GM12878 (cell line): Measurements from ENCODE around the gene KRTAP10-9. TPM values are rescaled to one million over a fixed set of nuclear protein-coding genes. Genes with fewer than 3 reads are reported as not detected.

Experiments
- ATAC-seq: fragments of 200-7000 bp; cut with Tn5 transposase; 3 replicates; pipeline ENCODE4 v1.9.1; 2020; ENCODE audit warnings: mild to moderate bottlenecking, moderate library complexity
- BruUV-seq: library from RNA; stranded (reverse); fragments of 400-500 nt; replicated peaks from 2 replicates; lab custom pipeline; 2021; lab: Mats Ljungman, UMichigan
- CTCF ChIA-PET: fragments of 300-600 bp; sonication (Branson Sonifier 250); formaldehyde crosslinking; extraction: SDS; loops from one replicate; lab custom pipeline; 2021; ENCODE audit warnings: inconsistent platforms; lab: Yijun Ruan, JAX
- POLR2A ChIA-PET: fragments of 350-600 bp; formaldehyde crosslinking; extraction: SDS; loops from one replicate; lab custom pipeline; 2021; ENCODE audit warnings: inconsistent platforms; lab: Charles Lee
- RAD21 ChIA-PET: fragments of 300-600 bp; sonication (Branson Sonifier 250); formaldehyde crosslinking; loops from one replicate; lab custom pipeline; 2023; ENCODE audit warnings: antibody characterized with exemption; ENCODE audit not compliant: unreplicated experiment; lab: Charles Lee
- SMC1A ChIA-PET: fragments of 300-600 bp; sonication (Branson Sonifier 250); formaldehyde crosslinking; loops from one replicate; lab custom pipeline; 2023; ENCODE audit not compliant: unreplicated experiment, uncharacterized antibody; lab: Charles Lee
- DNase-seq: peaks from one replicate; pipeline ENCODE4 v3.0.0-alpha.2; 2011; ENCODE audit warnings: low read depth, low spot score
- FAIRE-seq: peaks from 3 replicates; lab custom pipeline; 2011; peaks lifted over from hg19 to GRCh38; lab: Jason Lieb, UNC
- H2AFZ ChIP-seq: 2 replicates; pipeline ENCODE4 v1.6.0; 2011; ENCODE audit warnings: low read depth, low read length, control low read depth; ENCODE audit not compliant: control insufficient read depth
- H3K27ac ChIP-seq: 2 replicates; pipeline ENCODE4 v1.5.1; 2011; ENCODE audit warnings: control low read depth; ENCODE audit not compliant: control insufficient read depth, insufficient read depth
- H3K27me3 ChIP-seq, 2 experiments: replicated peaks in 1 of 2; 2 replicates each; pipeline versions ENCODE4 v1.6.0 to v1.6.1; 2011; ENCODE audit warnings: low read length in 1 of 2; ENCODE audit not compliant: control insufficient read depth in 2 of 2, insufficient read depth in 2 of 2
- H3K36me3 ChIP-seq, 2 experiments: 2 replicates each; pipeline ENCODE4 v1.5.1; 2011; ENCODE audit warnings: low read length in 1 of 2; ENCODE audit not compliant: control insufficient read depth in 2 of 2, insufficient read depth in 2 of 2
- H3K4me1 ChIP-seq: 2 replicates; pipeline ENCODE4 v1.6.1; 2011; ENCODE audit warnings: mild to moderate bottlenecking, low read length, moderate library complexity, mixed read lengths; ENCODE audit not compliant: control insufficient read depth, insufficient read depth
- H3K4me2 ChIP-seq: 2 replicates; pipeline ENCODE4 v1.6.0; 2011; ENCODE audit warnings: control low read depth; ENCODE audit not compliant: control insufficient read depth, insufficient read depth
- H3K4me3 ChIP-seq: fragments of 200-600 bp; sonication (generic); 2 replicates; pipeline ENCODE4 v1.5.1; 2016
- H3K79me2 ChIP-seq: 2 replicates; pipeline ENCODE4 v1.6.0; 2011; ENCODE audit warnings: low read length; ENCODE audit not compliant: control insufficient read depth, insufficient read depth
- H3K9ac ChIP-seq: 2 replicates; pipeline ENCODE4 v1.8.0; 2011; ENCODE audit warnings: low read length, control low read depth, mixed read lengths; ENCODE audit not compliant: control insufficient read depth, insufficient read depth
- H3K9me3 ChIP-seq: replicated peaks from 3 replicates; pipeline ENCODE4 v1.5.1; 2011; ENCODE audit warnings: mild to moderate bottlenecking, low read length; ENCODE audit not compliant: control insufficient read depth, insufficient read depth
- H4K20me1 ChIP-seq: 2 replicates; pipeline ENCODE4 v1.6.0; 2011; ENCODE audit not compliant: control insufficient read depth, insufficient read depth
- BRCA1 ChIP-seq: IDR thresholded peaks from 2 replicates; pipeline ENCODE4 v1.6.1; 2011; ENCODE audit warnings: low read depth, low read length, improper control_type of control experiment
- HDGF ChIP-seq: fragments of 450-650 bp; IDR thresholded peaks from 2 replicates; pipeline ENCODE4 v1.6.1; 2016; ENCODE audit warnings: antibody characterized with exemption
- IKZF2 ChIP-seq, 2 experiments: fragments of 450-650 bp; IDR thresholded peaks; 2 replicates each; pipeline ENCODE4 v1.6.1; 2017; ENCODE audit warnings: mild to moderate bottlenecking in 2 of 2, moderate library complexity in 2 of 2
- NFYB ChIP-seq: IDR thresholded peaks from 2 replicates; pipeline ENCODE4 v1.6.1; 2011; ENCODE audit warnings: low read depth, mild to moderate bottlenecking, low read length, improper control_type of control experiment, moderate library complexity; ENCODE audit not compliant: insufficient read depth
- NRF1 ChIP-seq: conservative IDR thresholded peaks from 2 replicates; pipeline ENCODE4 v1.6.1; 2011; ENCODE audit warnings: mild to moderate bottlenecking, low read depth, low read length, improper control_type of control experiment
- RAD51 ChIP-seq: fragments of 450-650 bp; IDR thresholded peaks from 2 replicates; pipeline ENCODE4 v1.6.1; 2016; ENCODE audit warnings: moderate library complexity, mild to moderate bottlenecking, inconsistent platforms
- SPI1 ChIP-seq: IDR thresholded peaks from 2 replicates; pipeline ENCODE4 v1.6.1; 2011; ENCODE audit warnings: low read depth, mild to moderate bottlenecking, low read length, moderate library complexity, borderline replicate concordance; ENCODE audit not compliant: insufficient read depth
- ZBED1 ChIP-seq: IDR thresholded peaks from 2 replicates; pipeline ENCODE4 v1.6.1; 2016; ENCODE audit warnings: borderline replicate concordance
- WGBS: methylation state at CpG from one replicate; pipeline ENCODE4 v1.1.6; 2016; ENCODE audit warnings: low lambda C conversion rate; ENCODE audit not compliant: insufficient replicate concordance, insufficient coverage; ENCODE audit errors: missing lambda C conversion rate; 5-methylcytosine and 5-hydroxymethylcytosine counted together
- in situ Hi-C: fragments of 300-500 bp; cut with MboI; formaldehyde crosslinking; loops from 9 replicates; pipeline ENCODE4 v1.14.3; 2018; ENCODE audit warnings: mixed read lengths
- intact Hi-C: fragments of 100-400 bp; cut with micrococcal nuclease; formaldehyde crosslinking; loops from one replicate; pipeline ENCODE4 v1.14.2; 2022; ENCODE audit not compliant: unreplicated experiment
- polyA plus RNA-seq, 11 experiments: library from polyadenylated mRNA; depleted of rRNA in 4 of 11; unstranded in 6 of 11; stranded (reverse) in 5 of 11; fragments of >200 nt; fragmentation: Nextera tagmentation in 4 of 11; fragmentation: Illumina TruSeq in 1 of 11; extraction: Ambion mirVana in 4 of 11; extraction: Trizol in 1 of 11; gene quantifications; 1 replicate in 1 of 11; 2 replicates in 10 of 11; pipeline versions ENCODE4 v1.2.1 to v1.2.3, GENCODE V29; 2011 to 2016; ENCODE audit warnings: inconsistent platforms in 2 of 11, missing spikeins in 2 of 11, low read depth in 1 of 11
- total RNA-seq, 4 experiments: library from RNA; depleted of rRNA in 3 of 4; stranded (reverse); fragments of >200 nt in 3 of 4; fragmentation: Illumina TruSeq in 1 of 4; extraction: Trizol in 1 of 4; gene quantifications; 2 replicates each; pipeline versions ENCODE4 v1.2.1 to v1.2.3, GENCODE V29; 2013 to 2021
- TF ChIP-seq, protein P1 (sequence below): IDR thresholded peaks from 2 replicates; pipeline ENCODE4 v1.6.1; 2011; ENCODE audit warnings: borderline replicate concordance, low read depth, mild to moderate bottlenecking, moderate library complexity, low read length; ENCODE audit not compliant: insufficient read depth, poor library complexity, severe bottlenecking
- TF ChIP-seq, protein P2 (sequence below): fragments of 450-650 bp; IDR thresholded peaks from 2 replicates; pipeline ENCODE4 v1.6.1; 2017; ENCODE audit warnings: antibody characterized with exemption, mild to moderate bottlenecking, moderate library complexity
- TF ChIP-seq, protein P3 (sequence below): fragments of 450-650 bp; formaldehyde crosslinking; IDR thresholded peaks from 2 replicates; pipeline ENCODE4 v1.5.0; 2022; ENCODE audit warnings: mild to moderate bottlenecking, missing genetic modification characterization
- TF ChIP-seq, protein P4 (sequence below): fragments of 450-650 bp; IDR thresholded peaks from 2 replicates; pipeline ENCODE4 v1.6.1; 2016; ENCODE audit warnings: mild to moderate bottlenecking
- TF ChIP-seq, protein P5 (sequence below): IDR thresholded peaks from 2 replicates; pipeline ENCODE4 v1.6.1; 2011; ENCODE audit warnings: low read depth, mild to moderate bottlenecking, low read length, moderate library complexity, borderline replicate concordance; ENCODE audit errors: extremely low read depth

The KRTAP10-9 gene
- total and polyA plus RNA-seq, 10 of the 15 experiments (the other 5 are each of a cell fraction or from before 2014, with no cell fraction given), result not detected

DNA sequence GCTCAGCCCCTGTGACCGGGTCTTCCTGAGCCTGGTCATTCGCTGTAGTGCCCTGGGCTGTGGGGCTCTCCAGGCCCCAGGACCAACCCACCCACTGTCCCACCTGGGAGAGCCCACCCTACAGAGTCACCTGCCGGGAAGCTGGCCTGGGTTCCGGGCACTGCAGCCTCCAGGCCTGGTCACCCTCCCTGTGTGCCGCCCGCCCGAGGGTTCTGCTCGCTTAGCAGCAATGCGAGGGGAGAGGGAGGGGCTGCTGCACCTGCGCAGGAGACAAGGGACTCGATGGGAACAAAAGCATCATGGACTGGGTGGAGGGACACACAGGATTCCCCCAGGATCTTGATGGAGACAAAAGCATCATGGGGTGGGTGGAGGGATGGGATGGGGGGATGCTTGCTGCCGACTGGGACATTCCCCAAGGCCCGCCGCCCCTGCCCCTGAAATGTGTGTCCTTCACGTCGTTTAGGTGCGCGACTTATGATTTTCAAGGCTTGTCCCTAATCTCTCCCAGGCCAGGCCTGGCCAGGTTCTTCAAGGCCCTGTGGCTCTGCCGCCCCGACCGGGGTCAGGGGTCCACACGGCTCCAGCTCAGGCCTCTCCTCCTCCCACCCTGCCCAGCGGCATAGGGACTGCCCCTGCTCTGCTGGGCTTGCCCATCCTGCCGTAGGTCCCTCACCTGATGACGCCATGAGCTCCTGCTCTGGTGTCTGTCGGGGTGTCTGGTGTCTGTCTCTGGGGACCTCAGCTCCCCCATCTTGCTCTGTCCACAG lies 13.3 kb upstream of the KRTAP10-9 start:
- Histone ChIP-seq H4K20me1 (no peaks in the 10 kb centered on the region), H2AFZ (no peak overlapping the region), H3K4me3 (no peak overlapping the region), H3K27ac (no peak overlapping the region), H3K4me2 (no peak overlapping the region), H3K27me3 (no peaks in the 10 kb centered on the region), H3K9ac (no peak overlapping the region), H3K79me2 (no peaks in the 10 kb centered on the region), H3K36me3 (no peaks in the 10 kb centered on the region), H3K4me1 (no peaks in the 10 kb centered on the region), H3K9me3 (peaks cover 2% of the 10 kb centered on the region; the same call in 1 of the 3 replicates)
- FAIRE-seq (no peak), ATAC-seq (no peak), DNase-seq (no peak)
- POLR2A ChIA-PET, result no interaction called here
- in situ Hi-C loops, result no loop called here
- 64% methylated on average over 23 of the region's 26 CpGs for whole genome bisulfite sequencing
- no TSS peak for BruUV-seq
- RAD21 ChIA-PET, result no interaction called here
- SMC1A ChIA-PET, result no interaction called here
- CTCF ChIA-PET, result no interaction called here
- intact Hi-C loops, result no loop called here
- TF ChIP-seq, protein P1, sequence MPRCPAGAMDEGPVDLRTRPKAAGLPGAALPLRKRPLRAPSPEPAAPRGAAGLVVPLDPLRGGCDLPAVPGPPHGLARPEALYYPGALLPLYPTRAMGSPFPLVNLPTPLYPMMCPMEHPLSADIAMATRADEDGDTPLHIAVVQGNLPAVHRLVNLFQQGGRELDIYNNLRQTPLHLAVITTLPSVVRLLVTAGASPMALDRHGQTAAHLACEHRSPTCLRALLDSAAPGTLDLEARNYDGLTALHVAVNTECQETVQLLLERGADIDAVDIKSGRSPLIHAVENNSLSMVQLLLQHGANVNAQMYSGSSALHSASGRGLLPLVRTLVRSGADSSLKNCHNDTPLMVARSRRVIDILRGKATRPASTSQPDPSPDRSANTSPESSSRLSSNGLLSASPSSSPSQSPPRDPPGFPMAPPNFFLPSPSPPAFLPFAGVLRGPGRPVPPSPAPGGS, result no peak
- TF ChIP-seq, protein P2, sequence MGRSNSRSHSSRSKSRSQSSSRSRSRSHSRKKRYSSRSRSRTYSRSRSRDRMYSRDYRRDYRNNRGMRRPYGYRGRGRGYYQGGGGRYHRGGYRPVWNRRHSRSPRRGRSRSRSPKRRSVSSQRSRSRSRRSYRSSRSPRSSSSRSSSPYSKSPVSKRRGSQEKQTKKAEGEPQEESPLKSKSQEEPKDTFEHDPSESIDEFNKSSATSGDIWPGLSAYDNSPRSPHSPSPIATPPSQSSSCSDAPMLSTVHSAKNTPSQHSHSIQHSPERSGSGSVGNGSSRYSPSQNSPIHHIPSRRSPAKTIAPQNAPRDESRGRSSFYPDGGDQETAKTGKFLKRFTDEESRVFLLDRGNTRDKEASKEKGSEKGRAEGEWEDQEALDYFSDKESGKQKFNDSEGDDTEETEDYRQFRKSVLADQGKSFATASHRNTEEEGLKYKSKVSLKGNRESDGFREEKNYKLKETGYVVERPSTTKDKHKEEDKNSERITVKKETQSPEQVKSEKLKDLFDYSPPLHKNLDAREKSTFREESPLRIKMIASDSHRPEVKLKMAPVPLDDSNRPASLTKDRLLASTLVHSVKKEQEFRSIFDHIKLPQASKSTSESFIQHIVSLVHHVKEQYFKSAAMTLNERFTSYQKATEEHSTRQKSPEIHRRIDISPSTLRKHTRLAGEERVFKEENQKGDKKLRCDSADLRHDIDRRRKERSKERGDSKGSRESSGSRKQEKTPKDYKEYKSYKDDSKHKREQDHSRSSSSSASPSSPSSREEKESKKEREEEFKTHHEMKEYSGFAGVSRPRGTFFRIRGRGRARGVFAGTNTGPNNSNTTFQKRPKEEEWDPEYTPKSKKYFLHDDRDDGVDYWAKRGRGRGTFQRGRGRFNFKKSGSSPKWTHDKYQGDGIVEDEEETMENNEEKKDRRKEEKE, result no peak
- TF ChIP-seq BRCA1, result no peak
- no peak for TF ChIP-seq NFYB
- TF ChIP-seq, protein P3, sequence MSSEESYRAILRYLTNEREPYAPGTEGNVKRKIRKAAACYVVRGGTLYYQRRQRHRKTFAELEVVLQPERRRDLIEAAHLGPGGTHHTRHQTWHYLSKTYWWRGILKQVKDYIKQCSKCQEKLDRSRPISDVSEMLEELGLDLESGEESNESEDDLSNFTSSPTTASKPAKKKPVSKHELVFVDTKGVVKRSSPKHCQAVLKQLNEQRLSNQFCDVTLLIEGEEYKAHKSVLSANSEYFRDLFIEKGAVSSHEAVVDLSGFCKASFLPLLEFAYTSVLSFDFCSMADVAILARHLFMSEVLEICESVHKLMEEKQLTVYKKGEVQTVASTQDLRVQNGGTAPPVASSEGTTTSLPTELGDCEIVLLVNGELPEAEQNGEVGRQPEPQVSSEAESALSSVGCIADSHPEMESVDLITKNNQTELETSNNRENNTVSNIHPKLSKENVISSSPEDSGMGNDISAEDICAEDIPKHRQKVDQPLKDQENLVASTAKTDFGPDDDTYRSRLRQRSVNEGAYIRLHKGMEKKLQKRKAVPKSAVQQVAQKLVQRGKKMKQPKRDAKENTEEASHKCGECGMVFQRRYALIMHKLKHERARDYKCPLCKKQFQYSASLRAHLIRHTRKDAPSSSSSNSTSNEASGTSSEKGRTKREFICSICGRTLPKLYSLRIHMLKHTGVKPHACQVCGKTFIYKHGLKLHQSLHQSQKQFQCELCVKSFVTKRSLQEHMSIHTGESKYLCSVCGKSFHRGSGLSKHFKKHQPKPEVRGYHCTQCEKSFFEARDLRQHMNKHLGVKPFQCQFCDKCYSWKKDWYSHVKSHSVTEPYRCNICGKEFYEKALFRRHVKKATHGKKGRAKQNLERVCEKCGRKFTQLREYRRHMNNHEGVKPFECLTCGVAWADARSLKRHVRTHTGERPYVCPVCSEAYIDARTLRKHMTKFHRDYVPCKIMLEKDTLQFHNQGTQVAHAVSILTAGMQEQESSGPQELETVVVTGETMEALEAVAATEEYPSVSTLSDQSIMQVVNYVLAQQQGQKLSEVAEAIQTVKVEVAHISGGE, result no peak
- no peak for TF ChIP-seq IKZF2 (IDR thresholded peaks at IDR 0.05)
- TF ChIP-seq, protein P4, sequence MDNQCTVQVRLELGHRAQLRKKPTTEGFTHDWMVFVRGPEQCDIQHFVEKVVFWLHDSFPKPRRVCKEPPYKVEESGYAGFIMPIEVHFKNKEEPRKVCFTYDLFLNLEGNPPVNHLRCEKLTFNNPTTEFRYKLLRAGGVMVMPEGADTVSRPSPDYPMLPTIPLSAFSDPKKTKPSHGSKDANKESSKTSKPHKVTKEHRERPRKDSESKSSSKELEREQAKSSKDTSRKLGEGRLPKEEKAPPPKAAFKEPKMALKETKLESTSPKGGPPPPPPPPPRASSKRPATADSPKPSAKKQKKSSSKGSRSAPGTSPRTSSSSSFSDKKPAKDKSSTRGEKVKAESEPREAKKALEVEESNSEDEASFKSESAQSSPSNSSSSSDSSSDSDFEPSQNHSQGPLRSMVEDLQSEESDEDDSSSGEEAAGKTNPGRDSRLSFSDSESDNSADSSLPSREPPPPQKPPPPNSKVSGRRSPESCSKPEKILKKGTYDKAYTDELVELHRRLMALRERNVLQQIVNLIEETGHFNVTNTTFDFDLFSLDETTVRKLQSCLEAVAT, result no peak
- TF ChIP-seq SPI1, result no peak
- no peak for TF ChIP-seq ZBED1
- TF ChIP-seq, protein P5, sequence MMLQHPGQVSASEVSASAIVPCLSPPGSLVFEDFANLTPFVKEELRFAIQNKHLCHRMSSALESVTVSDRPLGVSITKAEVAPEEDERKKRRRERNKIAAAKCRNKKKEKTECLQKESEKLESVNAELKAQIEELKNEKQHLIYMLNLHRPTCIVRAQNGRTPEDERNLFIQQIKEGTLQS, result no peak
- no peak for TF ChIP-seq RAD51
- TF ChIP-seq HDGF, result no peak
- TF ChIP-seq NRF1, result no peak
